Measurements from ENCODE around the gene NAT14.
A peak's percentile ranks its signal among the peaks of the same experiment; 100 is the strongest.
"Not testable (repeated sequence)": the region's sequence is repeated elsewhere in the genome, so short reads cannot be mapped to it uniquely, and the experiment has no call there.

NAT14 gene

GRCh38 chr19:55487924-55488687 lies 3.1 kb downstream of the NAT14 start, which contains the start of gene SSC5D:
TSS of gene SSC5D (plus strand) at chr19:55488436. CDS start at chr19:55488590, 154 bp downstream.
- no peak for DNase-seq

GRCh38 chr19:55488986-55489710 lies 4.2 kb downstream of the NAT14 start:
- no peak for DNase-seq

GRCh38 chr19:55489711-55490477 lies 4.9 kb downstream of the NAT14 start:
- no peak for DNase-seq

- DNase-seq = no peak
Measured at GRCh38 chr19:55490478-55491432, 5.8 kb downstream of the NAT14 start.

GRCh38 chr19:55491546-55492360 lies 6.8 kb downstream of the NAT14 start:
- DNase-seq = no peak

- no peak for DNase-seq
Measured at GRCh38 chr19:55492362-55492944, 7.5 kb downstream of the NAT14 start.

- no peak for DNase-seq
Measured at GRCh38 chr19:55493052-55493644, 8.2 kb downstream of the NAT14 start.

- DNase-seq = no peak
Measured at GRCh38 chr19:55493645-55494171, 8.7 kb downstream of the NAT14 start.

GRCh38 chr19:55494172-55494761 lies 9.3 kb downstream of the NAT14 start:
- no peak for DNase-seq

GRCh38 chr19:55495646-55496349 lies 10.8 kb downstream of the NAT14 start:
- no peak for DNase-seq

GRCh38 chr19:55496820-55497219 lies 11.8 kb downstream of the NAT14 start:
- DNase-seq = not testable (repeated sequence)

- DNase-seq = no peak
Measured at GRCh38 chr19:55497763-55498162, 12.8 kb downstream of the NAT14 start.

GRCh38 chr19:55498246-55498840 lies 13.4 kb downstream of the NAT14 start:
- DNase-seq = no peak

- no peak for DNase-seq
Measured at GRCh38 chr19:55500368-55500952, 15.5 kb downstream of the NAT14 start.

- DNase-seq = no peak
Measured at GRCh38 chr19:55502197-55502952, 17.4 kb downstream of the NAT14 start.

- DNase-seq = no peak
Measured at GRCh38 chr19:55503157-55503501, 18.1 kb downstream of the NAT14 start.

- DNase-seq = peak; percentile 53
Measured at GRCh38 chr19:55503502-55504251, 18.7 kb downstream of the NAT14 start.

All from NCI-H510A (cell line).